Upper lobe of left lung (tissue), 4 donors: ENCODE measurements around the gene RGS16.

Source experiments
- CTCF ChIP-seq, 6 experiments: fragments of 450-650 bp in 4 of 6; fragments of 200-600 bp in 2 of 6; sonication (generic) in 2 of 6; IDR thresholded peaks; one replicate each; pipeline ENCODE4 v1.5.1; 2016 to 2019; ENCODE audit warnings: antibody characterized with exemption in 6 of 6
- POLR2AphosphoS5 ChIP-seq, 2 donors: sonication (generic); formaldehyde crosslinking; IDR thresholded peaks; one replicate each; pipeline ENCODE4 v1.5.1; 2017; ENCODE audit warnings: antibody characterized with exemption in 2 of 2

- no peak for TF ChIP-seq CTCF (IDR thresholded peaks at IDR 0.05)
- TF ChIP-seq POLR2AphosphoS5 (IDR thresholded peaks at IDR 0.05), result no peak
Observed at GRCh38 chr1:182633031-182633430, 28.8 kb upstream of the RGS16 start.
